ENCODE measurements around the gene NID2. TPM values are rescaled to one million over a fixed set of nuclear protein-coding genes. Genes with fewer than 3 reads are reported as not detected.

The NID2 gene
- total RNA-seq, 1 donor from 2014 or later: 35.2 TPM

DNA sequence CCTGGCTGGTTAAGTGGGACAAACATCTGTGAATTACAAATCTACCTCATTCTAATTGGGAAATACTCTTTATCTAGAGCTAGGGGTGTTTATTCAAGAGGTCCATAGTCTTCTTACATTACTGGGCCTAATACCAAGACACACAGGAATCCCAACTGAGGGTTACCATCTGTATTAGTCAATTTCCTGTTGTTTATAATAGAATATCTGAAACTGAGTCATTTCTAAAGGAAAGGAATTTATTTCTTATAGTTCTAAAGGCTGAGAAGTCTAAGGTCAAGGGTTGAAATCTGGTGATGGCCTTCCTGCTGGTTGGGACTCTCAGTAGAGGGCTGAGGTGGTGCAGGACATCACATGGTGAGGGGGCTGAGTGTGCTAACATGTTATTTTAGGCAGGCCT, 43.5 kb downstream of the NID2 start:
- Histone ChIP-seq H3K36me3 (peaks cover 20% of the 10 kb centered on the region), H3K4me3 (no peak overlapping the region), H3K27ac (replicated peaks) (peak overlapping the region; percentile 89), H3K9me3 (replicated peaks) (no peaks in the 10 kb centered on the region), H3K4me1 (peaks cover 83% of the 10 kb centered on the region), H3K27me3 (ENCODE audit: low read depth) (no peaks in the 10 kb centered on the region)
- TF ChIP-seq, protein P1, sequence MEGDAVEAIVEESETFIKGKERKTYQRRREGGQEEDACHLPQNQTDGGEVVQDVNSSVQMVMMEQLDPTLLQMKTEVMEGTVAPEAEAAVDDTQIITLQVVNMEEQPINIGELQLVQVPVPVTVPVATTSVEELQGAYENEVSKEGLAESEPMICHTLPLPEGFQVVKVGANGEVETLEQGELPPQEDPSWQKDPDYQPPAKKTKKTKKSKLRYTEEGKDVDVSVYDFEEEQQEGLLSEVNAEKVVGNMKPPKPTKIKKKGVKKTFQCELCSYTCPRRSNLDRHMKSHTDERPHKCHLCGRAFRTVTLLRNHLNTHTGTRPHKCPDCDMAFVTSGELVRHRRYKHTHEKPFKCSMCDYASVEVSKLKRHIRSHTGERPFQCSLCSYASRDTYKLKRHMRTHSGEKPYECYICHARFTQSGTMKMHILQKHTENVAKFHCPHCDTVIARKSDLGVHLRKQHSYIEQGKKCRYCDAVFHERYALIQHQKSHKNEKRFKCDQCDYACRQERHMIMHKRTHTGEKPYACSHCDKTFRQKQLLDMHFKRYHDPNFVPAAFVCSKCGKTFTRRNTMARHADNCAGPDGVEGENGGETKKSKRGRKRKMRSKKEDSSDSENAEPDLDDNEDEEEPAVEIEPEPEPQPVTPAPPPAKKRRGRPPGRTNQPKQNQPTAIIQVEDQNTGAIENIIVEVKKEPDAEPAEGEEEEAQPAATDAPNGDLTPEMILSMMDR (IDR thresholded peaks at IDR 0.05; ENCODE audit: borderline replicate concordance): no peak
- intact Hi-C loops (cut with micrococcal nuclease): no loop called here
- DNase-seq: no peak

- no peak overlapping the region for H3K4me3 ChIP-seq
- no peaks in the 10 kb centered on the region for H3K9me3 ChIP-seq (replicated peaks)
- no peaks in the 10 kb centered on the region for H3K27me3 ChIP-seq (ENCODE audit: low read depth)
- intact Hi-C loops (cut with micrococcal nuclease): no loop called here
- peaks cover 88% of the 10 kb centered on the region for H3K4me1 ChIP-seq
- peak overlapping the region; percentile 89 for H3K27ac ChIP-seq (replicated peaks)
- TF ChIP-seq, protein P1 (IDR thresholded peaks at IDR 0.05; ENCODE audit: borderline replicate concordance): no peak
- peaks cover 37% of the 10 kb centered on the region for H3K36me3 ChIP-seq
- DNase-seq: no peak
Observed at GRCh38 chr14:52023518-52023917, 45.3 kb downstream of the NID2 start.

DNA sequence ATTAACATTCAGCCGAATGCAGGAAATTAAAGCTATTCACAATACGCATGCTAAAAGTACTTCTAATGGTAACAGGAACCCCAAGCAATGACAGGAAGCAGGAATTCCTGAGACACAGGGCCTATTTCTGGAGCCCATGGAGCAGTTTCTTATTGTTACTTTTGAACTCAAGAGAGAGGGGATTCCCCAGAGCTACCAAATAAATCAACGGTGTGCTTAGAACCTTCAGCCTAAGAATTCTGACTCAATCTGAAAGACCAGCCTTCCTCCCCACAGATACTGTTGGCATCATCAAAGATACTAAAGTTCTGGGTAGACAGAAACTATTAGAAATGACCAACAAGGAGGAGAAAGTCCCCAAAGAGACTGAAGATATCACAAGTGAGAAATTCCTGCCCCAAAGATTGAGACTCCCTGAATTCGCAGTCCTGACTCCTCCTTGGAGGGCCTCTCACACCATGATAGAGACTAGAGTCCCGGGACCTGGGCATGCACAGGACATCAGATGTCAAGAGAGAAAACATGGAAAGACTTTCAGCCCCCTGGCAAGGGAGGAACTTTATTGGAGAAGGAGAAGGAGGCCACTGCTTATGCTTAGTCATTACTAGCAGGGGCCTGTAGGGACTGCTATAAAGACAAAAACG, 46.8 kb downstream of the NID2 start:
- TF ChIP-seq, protein P1 (IDR thresholded peaks at IDR 0.05; ENCODE audit: borderline replicate concordance): no peak
- Histone ChIP-seq H3K27ac (replicated peaks) (peak overlapping the region; percentile 89), H3K4me3 (no peak overlapping the region), H3K27me3 (ENCODE audit: low read depth) (no peaks in the 10 kb centered on the region), H3K36me3 (peaks cover 27% of the 10 kb centered on the region), H3K4me1 (peaks cover 100% of the 10 kb centered on the region), H3K9me3 (replicated peaks) (no peaks in the 10 kb centered on the region)
- DNase-seq: no peak
- intact Hi-C loops (cut with micrococcal nuclease): no loop called here

- Histone ChIP-seq H3K4me1 (peaks cover 100% of the 10 kb centered on the region), H3K27ac (replicated peaks) (peak overlapping the region; percentile 89), H3K9me3 (replicated peaks) (no peaks in the 10 kb centered on the region), H3K27me3 (ENCODE audit: low read depth) (no peaks in the 10 kb centered on the region), H3K36me3 (peaks cover 21% of the 10 kb centered on the region), H3K4me3 (peak overlapping the region; percentile 9)
- intact Hi-C loops (cut with micrococcal nuclease): no loop called here
- no peak for DNase-seq
- TF ChIP-seq, protein P1 (IDR thresholded peaks at IDR 0.05; ENCODE audit: borderline replicate concordance): no peak
Observed at GRCh38 chr14:52020866-52021717, 47.8 kb downstream of the NID2 start.

GRCh38 chr14:52020161-52020714, 48.6 kb downstream of the NID2 start:
- Histone ChIP-seq H3K4me1 (peaks cover 100% of the 10 kb centered on the region), H3K4me3 (no peak overlapping the region), H3K36me3 (peaks cover 21% of the 10 kb centered on the region), H3K27me3 (ENCODE audit: low read depth) (no peaks in the 10 kb centered on the region), H3K27ac (replicated peaks) (peak overlapping the region; percentile 89), H3K9me3 (replicated peaks) (no peaks in the 10 kb centered on the region)
- intact Hi-C loops (cut with micrococcal nuclease): no loop called here
- no peak for DNase-seq
- TF ChIP-seq, protein P1 (IDR thresholded peaks at IDR 0.05; ENCODE audit: borderline replicate concordance): no peak
